ENCODE results near the gene ZNF487.

Gene ZNF487

DNA sequence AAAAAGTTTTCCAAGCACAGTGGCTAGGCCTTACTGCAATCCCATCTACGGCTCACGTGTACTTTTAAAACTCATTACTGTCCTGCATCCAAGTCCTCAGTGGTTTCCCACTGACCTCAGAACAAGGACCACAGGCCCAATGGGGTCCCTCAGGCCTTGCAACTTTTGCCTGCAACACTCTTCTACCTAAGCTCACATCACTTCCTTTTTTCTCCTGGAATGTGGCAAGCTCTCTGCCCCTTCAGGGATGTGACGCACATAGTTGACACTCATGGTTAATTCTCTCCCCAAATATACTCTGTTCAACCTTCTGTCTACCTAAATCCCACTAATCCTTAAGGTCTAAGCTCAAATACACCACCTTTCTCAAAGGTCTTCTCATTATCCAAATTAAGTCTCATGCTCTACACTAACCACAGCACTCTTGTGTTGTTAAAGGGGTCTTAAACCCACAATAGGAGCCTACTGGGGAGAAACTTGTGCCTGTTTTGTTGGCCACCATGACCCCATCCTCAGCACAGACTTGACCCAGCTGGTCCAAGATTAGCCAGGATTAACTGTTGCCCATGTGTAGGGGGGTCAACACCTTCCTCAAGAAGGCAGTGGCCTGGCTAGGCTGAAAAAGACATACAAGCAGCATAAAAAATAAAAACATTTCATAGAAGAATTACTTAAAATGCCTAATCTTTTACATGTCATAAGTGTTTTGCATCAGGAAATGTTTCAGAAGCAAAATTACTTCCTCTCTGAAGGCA lies 43.1 kb upstream of the ZNF487 start:
- Histone ChIP-seq H3K9me3 (ENCODE audit: insufficient read depth, low read length, severe bottlenecking) (no peaks in the 10 kb centered on the region), H3K4me1 (ENCODE audit: insufficient read depth, low read length) (peaks cover 63% of the 10 kb centered on the region), H3K4me2 (ENCODE audit: insufficient read depth, low read length) (peak overlapping the region; percentile 82), H3K36me3 (ENCODE audit: insufficient read depth, low read length) (peaks cover 82% of the 10 kb centered on the region), H4K20me1 (ENCODE audit: insufficient read depth, low read length) (peaks cover 80% of the 10 kb centered on the region), H2AFZ (ENCODE audit: low read depth, low read length) (no peak overlapping the region), H3K27me3 (ENCODE audit: insufficient read depth, low read length, poor library complexity) (no peaks in the 10 kb centered on the region), H3K9ac (ENCODE audit: low read depth, low read length) (peak overlapping the region; percentile 98), H3K79me2 (ENCODE audit: insufficient read depth, low read length) (peaks cover 99% of the 10 kb centered on the region), H3K4me3 (ENCODE audit: low read depth in 1 of 2, low read length in 2 of 2) (no peak overlapping the region), H3K27ac (ENCODE audit: low read length) (peak overlapping the region; percentile 91)
- TF ChIP-seq, protein P1, sequence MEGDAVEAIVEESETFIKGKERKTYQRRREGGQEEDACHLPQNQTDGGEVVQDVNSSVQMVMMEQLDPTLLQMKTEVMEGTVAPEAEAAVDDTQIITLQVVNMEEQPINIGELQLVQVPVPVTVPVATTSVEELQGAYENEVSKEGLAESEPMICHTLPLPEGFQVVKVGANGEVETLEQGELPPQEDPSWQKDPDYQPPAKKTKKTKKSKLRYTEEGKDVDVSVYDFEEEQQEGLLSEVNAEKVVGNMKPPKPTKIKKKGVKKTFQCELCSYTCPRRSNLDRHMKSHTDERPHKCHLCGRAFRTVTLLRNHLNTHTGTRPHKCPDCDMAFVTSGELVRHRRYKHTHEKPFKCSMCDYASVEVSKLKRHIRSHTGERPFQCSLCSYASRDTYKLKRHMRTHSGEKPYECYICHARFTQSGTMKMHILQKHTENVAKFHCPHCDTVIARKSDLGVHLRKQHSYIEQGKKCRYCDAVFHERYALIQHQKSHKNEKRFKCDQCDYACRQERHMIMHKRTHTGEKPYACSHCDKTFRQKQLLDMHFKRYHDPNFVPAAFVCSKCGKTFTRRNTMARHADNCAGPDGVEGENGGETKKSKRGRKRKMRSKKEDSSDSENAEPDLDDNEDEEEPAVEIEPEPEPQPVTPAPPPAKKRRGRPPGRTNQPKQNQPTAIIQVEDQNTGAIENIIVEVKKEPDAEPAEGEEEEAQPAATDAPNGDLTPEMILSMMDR (IDR thresholded peaks at IDR 0.05; ENCODE audit: borderline replicate concordance, extremely low read depth, low read length, poor library complexity, severe bottlenecking), result no peak
- TF ChIP-seq EZH2 (IDR thresholded peaks at IDR 0.05; ENCODE audit: borderline replicate concordance, low read depth, low read length, severe bottlenecking), result no peak
- no peak for DNase-seq
- no peak for ATAC-seq (ENCODE audit: insufficient read depth, low read depth)

DNA sequence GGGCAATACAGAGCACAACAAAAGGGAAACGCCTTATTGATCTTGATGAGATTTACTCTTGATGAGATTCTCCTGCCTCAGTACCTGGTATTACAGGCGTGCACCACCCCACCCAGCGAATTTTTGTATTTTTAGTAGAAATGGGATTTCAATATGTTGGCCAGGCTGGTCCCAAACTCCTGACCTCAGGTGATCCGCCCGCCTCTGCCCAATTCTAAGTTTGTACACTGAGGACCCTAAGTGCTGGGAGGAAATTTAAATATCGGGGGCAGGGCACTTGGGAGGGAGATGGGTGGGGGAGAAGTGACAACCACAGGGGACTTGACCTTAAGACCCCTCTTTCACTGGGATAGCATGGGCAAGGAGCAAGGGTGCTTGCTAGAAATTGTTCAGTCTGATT lies 42.0 kb upstream of the ZNF487 start:
- Histone ChIP-seq H3K27me3 (ENCODE audit: insufficient read depth, low read length, poor library complexity) (no peaks in the 10 kb centered on the region), H3K4me3 (ENCODE audit: low read depth in 1 of 2, low read length in 2 of 2) (peak overlapping the region; percentile 62 to 73; a peak in 3 of 4 replicates), H3K36me3 (ENCODE audit: insufficient read depth, low read length) (peaks cover 82% of the 10 kb centered on the region), H4K20me1 (ENCODE audit: insufficient read depth, low read length) (peaks cover 80% of the 10 kb centered on the region), H3K9me3 (ENCODE audit: insufficient read depth, low read length, severe bottlenecking) (no peaks in the 10 kb centered on the region), H3K79me2 (ENCODE audit: insufficient read depth, low read length) (peaks cover 99% of the 10 kb centered on the region), H3K4me2 (ENCODE audit: insufficient read depth, low read length) (peak overlapping the region; percentile 82), H3K9ac (ENCODE audit: low read depth, low read length) (peak overlapping the region; percentile 98), H3K4me1 (ENCODE audit: insufficient read depth, low read length) (peaks cover 73% of the 10 kb centered on the region), H3K27ac (ENCODE audit: low read length) (peak overlapping the region; percentile 91), H2AFZ (ENCODE audit: low read depth, low read length) (no peak overlapping the region)
- no peak for DNase-seq
- TF ChIP-seq, protein P1 (IDR thresholded peaks at IDR 0.05; ENCODE audit: borderline replicate concordance, extremely low read depth, low read length, poor library complexity, severe bottlenecking), result no peak
- TF ChIP-seq EZH2 (IDR thresholded peaks at IDR 0.05; ENCODE audit: borderline replicate concordance, low read depth, low read length, severe bottlenecking), result no peak
- ATAC-seq (ENCODE audit: insufficient read depth, low read depth), result no peak

DNA sequence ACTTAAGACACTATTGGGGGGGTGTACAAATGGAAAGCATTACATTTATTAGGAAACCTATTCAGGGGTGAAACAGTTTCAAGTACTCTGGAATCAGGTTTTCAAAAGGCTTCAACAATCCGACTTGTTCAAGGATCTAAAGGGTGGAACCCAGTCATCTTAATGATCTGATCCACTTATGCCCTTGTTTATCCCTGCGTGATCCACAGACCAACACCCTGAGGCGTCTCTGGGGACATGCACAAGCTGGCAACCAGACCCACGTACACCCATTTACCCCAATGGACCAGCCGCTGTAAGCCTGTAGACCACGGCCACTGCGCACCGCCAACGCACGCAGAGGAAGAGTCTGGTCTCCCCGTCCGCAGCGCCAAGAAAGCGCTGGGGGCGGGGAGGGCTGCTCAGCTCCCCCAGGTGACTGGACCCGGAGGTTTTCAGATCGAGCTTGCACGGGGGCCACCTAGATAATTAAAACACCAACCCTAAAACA lies 41.3 kb upstream of the ZNF487 start:
- peak overlapping the region; percentile 91 for H3K27ac ChIP-seq (ENCODE audit: low read length)
- H3K79me2 ChIP-seq (ENCODE audit: insufficient read depth, low read length), result peaks cover 99% of the 10 kb centered on the region
- peak overlapping the region; percentile 98 for H3K9ac ChIP-seq (ENCODE audit: low read depth, low read length)
- H4K20me1 ChIP-seq (ENCODE audit: insufficient read depth, low read length), result peaks cover 80% of the 10 kb centered on the region
- H3K36me3 ChIP-seq (ENCODE audit: insufficient read depth, low read length), result peaks cover 81% of the 10 kb centered on the region
- peak overlapping the region; percentile 62 to 73; a peak in 3 of 4 replicates for H3K4me3 ChIP-seq (ENCODE audit: low read depth in 1 of 2, low read length in 2 of 2)
- H3K9me3 ChIP-seq (ENCODE audit: insufficient read depth, low read length, severe bottlenecking), result no peaks in the 10 kb centered on the region
- H3K27me3 ChIP-seq (ENCODE audit: insufficient read depth, low read length, poor library complexity), result no peaks in the 10 kb centered on the region
- ATAC-seq (ENCODE audit: insufficient read depth, low read depth) (peak; percentile 8; the same call in 1 of the 3 replicates), DNase-seq (peak; percentile 49)
- TF ChIP-seq EZH2 (IDR thresholded peaks at IDR 0.05; ENCODE audit: borderline replicate concordance, low read depth, low read length, severe bottlenecking), result no peak
- TF ChIP-seq, protein P1 (IDR thresholded peaks at IDR 0.05; ENCODE audit: borderline replicate concordance, extremely low read depth, low read length, poor library complexity, severe bottlenecking), result no peak
- peak overlapping the region; percentile 82 for H3K4me2 ChIP-seq (ENCODE audit: insufficient read depth, low read length)
- peaks cover 75% of the 10 kb centered on the region for H3K4me1 ChIP-seq (ENCODE audit: insufficient read depth, low read length)
- no peak overlapping the region for H2AFZ ChIP-seq (ENCODE audit: low read depth, low read length)
